NCI-H1092 (cell line): ENCODE data around the gene SELENON.

Experiments used
- DNase-seq: peaks from one replicate; lab custom pipeline; 2025; lab: John Stamatoyannopoulos, UW

SELENON gene

DNA sequence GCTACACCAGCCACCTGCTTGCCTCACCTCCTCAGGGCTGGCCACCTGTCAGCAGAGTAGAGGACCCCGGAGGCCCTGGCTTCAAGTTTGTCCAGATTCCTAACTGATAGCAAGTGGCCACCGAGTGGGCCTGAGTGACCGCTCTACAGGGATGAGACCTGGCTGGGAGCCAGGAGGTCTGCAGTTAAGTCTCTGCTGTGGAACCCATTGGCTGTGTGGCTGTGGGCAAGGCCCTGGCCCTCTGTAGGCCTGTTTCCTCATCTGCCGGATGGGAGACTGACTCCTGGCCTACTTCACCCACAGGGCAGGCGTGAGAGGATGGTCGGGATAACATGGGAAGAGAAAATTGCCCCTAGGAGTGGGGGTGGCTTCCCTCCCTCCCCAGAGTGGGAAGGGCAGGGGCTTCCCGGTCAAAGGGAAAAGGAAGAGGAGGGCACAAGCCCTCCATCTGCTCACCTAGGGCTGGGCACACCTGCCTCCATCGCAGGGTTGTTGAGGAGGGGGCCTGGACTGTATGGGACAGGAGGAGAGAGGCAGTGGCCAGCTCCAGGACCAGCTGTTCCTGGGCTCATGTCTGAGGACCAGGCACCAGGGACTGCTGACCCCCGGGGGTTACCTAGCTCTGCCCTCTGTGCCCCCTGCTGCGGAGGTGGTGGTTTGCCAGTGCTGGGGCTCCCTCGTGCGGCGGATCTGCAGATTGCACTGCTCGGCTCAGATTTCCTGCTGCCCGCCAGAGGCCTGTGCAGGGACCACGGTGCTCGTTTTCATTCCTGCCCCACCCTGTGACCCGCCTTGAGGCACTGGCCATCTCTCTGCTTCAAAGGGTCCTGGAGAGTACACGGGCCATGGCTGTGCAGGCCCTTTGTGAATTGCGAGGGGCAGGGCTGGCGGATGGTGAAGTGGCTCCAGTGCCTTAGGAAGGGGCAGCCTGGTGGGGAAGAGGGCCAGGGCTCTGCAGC, 10.6 kb downstream of the SELENON start:
- peak; percentile 60 for DNase-seq

DNA sequence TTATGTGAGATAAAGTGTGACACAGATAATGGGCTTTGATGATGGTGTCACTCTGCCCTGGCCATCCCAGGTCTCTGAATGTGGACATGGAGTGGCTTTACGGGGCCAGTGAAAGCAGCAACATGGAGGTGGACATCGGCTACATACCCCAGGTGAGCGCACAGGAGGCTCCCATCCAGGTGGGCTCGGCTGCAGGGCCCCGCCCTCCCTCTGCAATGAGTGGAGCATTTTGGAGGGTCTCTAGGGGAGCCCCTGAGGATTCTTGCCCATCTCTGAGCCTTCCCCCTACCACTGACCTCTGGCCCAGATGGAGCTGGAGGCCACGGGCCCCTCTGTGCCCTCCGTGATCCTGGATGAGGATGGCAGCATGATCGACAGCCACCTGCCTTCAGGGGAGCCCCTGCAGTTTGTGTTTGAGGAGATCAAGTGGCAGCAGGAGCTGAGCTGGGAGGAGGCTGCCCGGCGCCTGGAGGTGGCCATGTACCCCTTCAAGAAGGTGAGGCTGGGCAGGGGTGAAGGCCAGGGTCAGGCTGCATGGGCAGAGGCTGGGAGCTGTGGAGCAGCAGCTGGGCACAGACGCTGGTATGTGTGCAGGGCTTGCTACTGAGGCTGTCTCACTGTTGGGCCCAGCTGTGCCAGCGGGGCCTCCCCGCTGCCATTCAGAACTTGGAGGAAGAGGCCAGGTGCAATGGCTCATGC, 11.5 kb downstream of the SELENON start:
- DNase-seq: no peak

DNA sequence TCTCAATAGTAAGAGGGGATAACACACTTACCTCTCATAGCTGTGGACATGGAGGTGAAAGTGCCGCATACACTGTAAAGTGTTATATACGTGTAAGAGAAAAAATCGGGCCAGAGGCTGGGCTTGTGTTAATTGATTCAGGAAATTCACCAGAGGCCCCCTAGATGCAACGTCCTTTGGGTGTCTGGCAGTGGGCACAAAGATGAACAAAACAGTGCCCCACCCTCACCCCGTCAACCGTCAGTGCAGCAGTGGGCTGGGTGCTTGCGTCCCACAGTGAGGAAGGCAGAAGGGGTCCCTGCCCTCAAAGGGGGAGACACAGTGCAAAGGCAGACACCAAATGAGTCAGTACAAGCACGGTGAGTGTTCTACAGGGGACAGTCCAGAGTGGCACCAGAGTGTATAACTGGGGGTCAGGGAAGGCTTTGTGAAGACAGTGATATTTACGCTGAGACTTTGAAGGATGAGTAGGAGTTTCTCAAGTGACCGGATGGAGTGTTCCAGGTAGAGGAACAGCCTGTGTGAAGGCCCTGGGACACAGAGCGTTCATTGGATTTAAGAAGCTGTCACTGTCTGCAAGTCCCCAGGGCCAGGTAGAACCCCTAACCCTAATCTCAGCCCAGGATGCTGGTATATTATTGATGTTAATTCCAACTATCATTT, 13.2 kb downstream of the SELENON start:
- no peak for DNase-seq

DNA sequence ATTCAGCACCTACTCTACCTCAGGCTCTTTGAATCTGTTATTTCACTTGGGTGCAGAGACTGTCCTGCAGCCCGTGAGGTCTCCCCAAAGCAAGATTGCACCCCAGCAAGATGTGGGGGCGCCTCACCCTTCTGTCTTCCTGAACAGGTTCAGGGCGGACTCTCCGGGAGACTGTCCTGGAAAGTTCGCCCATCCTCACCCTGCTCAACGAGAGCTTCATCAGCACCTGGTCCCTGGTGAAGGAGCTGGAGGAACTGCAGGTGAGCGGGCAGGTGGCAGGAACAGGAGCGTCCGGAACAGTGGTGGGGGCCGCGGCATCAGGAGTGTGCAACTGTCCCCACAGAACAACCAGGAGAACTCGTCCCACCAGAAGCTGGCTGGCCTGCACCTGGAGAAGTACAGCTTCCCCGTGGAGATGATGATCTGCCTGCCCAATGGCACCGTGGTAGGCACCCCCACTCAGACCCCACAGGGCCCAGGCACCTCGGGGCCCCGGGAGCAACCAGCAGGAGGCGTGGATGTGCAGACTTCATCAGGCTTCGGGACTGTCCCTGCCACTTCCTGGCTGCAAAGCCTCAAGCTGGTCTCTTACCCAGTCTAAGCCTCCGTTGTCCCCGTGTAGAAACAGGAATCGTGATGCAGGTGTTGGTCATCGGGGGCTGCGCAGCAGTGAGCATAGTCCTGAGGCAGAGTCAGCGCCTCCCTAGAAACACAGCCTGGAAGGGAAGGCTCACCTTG, 13.9 kb downstream of the SELENON start:
- DNase-seq: no peak

DNA sequence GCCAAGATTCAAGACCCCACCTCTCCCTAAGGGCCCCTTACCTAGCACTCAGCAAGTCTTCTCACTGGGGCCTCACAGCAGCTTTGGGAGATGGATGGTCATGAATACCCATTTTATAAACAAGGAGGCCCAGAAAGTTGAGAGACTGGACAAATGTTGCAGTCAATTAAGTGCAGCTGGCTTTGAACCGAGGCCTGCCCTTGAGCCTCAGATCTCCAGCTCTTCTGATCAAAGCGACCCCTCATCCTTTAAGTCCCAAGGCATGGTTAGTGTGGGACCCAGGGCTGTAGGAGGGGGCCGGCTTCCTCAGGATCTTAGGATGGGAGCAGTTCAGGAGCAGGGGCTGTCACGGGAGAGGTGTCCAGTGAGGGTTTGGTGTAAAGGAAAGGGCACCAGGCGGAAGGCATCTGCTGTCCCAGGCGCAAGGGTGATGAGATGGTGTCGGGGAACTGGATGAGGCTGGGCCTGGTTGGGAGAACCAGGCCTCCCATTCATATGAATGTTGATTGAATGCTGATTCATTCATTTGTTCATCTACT, 14.6 kb downstream of the SELENON start:
- DNase-seq: no peak

DNA sequence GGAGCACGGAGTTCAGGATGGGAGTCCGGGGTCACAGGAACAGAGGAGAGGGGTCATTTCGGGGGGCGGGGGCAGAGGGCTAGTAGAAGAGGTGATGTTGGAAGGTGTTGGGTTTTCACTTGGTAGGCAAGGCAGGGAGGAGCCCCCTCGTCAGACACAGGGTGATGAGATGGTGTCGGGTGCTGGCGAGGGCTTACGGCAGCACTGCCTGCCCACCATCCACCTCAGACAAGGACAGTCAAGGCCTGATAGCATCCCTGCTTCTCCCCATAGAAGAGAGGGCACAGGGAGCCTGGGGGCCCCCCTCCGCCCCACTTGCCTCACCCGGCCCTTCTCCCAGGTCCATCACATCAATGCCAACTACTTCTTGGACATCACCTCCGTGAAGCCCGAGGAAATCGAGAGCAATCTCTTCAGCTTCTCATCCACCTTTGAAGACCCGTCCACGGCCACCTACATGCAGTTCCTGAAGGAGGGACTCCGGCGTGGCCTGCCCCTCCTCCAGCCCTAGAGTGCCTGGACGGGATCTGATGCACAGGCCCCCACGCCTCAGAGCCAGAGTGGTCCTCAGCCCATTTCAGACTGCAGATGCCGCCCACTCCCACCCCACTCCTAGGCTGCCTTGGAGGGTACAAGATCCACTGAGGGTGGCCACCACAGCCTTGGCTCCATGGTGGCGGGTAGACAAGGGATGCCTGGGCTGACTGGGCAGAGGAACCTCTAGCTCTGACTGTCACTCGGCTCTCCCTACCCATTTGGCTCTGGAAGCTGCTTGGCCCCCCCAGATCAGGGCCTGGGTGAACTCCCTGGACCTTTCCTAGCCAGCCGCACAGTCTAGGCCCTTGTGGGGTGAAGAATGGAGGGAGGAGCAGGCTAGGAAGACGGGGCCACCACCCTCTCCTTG, 15.5 kb downstream of the SELENON start:
- DNase-seq: no peak

DNA sequence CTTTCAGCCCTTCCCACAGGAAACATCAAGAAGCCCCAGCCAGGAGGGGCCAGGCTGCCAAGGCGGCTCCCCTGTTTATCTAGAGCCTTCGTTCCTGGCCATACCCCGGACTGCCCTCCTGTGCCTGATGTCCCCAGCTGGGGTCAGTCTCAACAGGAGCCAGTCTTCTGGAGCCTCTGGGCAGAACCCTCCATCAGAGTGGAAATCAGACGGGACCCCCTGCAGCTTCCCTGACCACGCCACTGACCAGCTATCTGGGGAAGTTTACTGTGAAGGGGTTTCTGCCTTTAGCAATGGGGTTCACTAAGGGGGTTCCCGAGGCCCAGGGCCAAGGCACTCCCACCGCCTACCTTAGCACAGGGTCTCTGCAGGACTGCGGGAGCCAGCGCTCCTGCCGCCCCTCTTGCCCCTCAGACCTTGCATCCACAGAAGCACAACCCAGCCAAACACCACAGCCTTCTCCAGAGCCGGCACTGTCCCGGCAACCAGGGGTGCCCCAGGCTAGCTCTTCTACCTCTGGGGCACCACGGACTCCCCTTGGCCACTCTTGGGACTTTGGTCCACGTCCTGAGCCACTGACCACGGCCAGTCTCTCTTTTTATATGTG, 16.2 kb downstream of the SELENON start:
- DNase-seq: no peak

DNA sequence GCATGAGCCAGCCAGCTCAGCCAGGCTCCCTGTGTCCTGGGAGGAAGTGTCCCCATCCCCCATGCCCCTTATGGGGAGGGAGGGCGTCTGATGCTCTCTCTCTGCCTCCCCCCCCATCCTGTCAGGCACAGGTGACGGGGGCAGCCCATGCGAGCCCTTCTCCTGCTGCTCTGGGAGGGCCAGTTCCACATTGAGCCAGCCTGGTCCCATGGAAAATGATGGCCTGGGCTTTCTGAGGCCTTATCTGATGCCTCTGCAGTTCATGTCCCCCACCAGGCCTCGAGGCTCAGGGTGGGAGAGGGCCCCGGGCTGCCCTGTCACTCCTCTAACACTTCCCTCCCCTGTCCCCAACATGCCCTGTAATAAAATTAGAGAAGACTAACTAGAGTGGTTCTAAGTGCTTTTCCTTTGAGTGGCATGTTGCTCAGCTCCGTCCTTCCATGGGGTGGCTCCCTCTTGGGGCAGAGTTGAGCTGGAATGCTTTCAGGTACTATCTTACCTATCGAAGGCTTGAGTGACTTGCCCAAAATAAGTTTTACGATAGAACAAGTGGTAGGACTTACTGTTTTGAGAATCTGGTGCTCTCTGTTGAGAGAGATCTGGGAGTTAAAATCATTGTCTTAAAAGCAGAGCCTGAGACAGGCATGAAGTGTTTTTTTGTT, 18.0 kb downstream of the SELENON start:
- no peak for DNase-seq

DNA sequence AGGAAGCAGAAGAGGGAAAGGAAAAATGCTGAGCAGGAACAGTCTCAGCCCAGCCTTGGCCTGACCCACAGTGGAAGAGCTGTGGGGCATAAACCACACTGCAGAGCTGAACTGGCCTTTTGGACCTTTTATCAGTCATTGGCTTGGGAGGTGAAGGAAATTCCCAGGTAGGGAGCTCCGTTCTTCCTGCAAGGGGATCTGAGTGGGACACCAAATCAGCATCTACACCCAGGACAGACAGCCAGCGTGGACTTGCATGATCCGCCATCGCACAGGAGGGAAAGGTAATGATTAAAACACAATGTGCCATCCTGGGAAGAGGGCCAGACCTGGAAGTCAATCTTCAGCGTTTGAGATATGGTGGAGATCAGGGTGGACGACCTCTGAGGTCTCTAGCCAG, 18.6 kb downstream of the SELENON start:
- DNase-seq: no peak

DNA sequence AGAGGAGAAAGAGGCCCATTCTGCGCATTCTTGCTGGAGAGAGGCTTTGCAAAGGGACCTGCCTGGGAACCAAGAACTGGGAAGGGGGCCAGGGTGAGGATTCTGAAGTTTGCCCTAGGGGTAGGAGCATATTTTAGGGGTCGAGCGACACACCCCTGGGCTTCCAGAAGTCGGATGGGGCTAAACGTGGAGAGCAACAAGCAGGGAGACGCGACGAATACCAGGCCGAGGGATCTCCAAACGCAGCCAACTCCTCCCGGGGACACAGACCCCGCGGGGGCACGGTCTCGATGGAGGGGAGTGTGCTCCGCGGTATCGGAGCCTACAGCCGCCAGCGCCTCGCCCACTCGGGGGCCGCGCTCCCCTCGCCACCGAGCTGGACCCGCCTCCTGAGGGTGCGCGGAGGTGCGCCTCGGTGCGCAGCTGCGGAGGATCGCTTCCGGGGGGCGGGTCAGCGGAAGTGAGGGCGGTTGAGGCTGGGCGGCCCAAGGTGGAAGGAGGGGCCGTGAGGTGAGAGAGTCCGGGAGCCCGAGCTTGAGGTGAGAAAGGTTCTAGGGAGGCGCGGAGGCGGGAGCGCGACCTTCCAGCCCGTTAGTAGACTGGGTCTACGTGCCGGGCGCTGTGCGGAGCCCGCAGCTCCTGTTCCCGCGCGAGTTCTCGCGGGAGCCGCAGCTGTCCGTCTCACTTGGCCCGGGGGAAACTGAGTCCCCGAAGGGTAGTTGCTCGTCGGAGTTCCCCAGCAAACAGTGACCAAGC, 19.7 kb downstream of the SELENON start, which contains the start of gene MTFR1L:
Gene MTFR1L (plus strand): TSS at position 464 of the 756 bp plus-strand sequence. CDS start 3,151 bp downstream, outside the sequence.
- DNase-seq: peak; percentile 75

DNA sequence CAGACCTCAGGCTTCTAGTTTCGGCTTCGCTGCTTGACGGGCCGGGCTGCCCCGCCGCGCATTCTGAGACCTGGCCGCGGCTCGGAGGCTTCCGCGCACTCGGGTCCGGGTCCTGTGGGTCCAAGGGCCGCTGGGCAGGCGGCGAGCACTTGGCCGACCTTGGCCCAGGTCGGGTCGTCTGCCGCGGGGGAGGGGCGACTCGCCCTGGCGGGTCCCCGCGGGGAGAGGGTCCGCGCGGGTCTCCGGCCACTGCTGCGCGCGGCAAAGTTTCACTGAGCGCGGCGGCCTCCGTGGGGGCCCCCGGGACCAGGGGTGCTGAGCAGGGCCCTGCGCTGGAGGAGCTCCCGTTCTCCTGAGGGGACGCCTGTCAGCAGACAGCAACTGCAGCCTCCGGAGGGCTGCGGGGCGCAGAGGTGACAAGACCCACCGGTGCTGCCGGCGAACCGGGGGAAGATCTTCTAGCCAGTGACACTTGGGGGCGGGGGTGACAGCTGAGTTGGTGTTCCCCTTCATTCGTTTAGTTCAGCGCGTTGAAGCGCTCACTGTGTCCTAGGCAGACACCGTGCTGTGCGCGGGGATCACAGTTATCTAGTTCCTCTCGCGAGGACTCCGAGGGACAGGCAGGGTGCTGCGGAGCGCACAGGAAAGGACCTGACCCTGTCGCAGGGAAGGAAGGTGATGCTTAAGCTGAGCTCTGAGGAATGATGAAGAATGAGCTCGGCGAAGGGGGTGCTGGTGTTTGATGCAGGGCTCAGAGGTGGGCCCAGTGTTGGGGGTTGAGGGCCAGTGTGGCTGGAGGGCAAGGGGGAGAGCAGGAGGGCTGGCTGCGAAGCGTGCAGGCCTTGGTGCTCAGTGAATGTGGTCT, 20.5 kb downstream of the SELENON start:
- DNase-seq: peak; percentile 56

DNA sequence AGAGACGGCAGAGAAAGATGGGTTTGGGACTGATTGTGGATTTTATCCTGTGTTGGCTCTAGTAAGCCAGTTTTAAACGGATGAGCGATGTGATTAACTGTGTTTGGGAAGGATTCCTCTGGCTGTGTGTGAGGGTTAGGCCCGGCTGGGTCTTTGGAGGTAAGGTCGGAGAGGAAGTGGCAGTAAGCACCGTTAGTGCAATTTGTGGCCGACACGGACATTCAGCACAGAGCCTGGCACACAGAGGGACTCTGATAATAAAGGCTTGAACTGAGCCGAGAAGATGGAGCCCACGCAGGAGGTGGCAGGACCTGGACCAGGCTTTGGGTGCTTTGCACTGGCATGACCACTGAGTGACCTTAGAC, 21.1 kb downstream of the SELENON start:
- no peak for DNase-seq

DNA sequence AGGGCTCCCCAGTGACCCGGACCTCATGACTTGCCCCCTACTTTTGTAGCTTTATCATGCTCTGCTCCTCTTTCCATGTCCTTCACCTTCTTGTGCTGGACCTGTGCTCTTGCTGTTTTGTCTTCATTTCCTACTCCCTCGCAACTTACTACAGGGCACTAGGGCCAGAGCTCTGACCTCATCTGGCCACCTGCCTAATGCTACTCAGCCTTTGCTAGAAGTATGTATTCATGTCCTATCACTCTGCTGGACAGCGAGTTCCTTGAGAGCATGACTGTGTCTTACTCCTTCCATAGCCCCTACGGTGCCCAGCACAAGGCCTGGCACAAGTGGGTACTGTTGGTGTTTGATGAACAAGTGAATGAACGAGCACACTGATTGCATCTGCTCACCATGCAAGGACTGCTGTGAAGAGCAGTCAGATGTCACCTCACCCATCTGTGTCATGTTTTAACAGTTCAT, 21.7 kb downstream of the SELENON start:
- no peak for DNase-seq

DNA sequence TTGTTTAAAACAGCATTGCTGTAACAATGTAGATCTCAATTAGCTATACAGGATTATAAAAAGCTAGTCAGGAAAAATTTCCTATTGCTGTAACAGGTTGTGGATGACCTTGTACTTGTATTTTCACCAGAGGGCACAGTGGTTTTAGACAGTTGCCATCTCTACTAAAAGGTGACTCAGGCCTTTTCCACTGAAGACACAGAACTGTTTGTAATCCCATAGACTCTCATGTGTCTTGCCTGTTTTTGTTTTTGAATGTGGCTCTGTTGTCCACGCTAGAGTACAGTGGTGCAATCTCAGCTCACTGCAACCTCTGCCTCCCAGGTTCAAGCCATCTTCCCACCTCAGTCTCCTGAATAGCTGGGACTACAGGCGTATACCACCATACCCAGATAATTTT, 25.6 kb downstream of the SELENON start:
- no peak for DNase-seq

DNA sequence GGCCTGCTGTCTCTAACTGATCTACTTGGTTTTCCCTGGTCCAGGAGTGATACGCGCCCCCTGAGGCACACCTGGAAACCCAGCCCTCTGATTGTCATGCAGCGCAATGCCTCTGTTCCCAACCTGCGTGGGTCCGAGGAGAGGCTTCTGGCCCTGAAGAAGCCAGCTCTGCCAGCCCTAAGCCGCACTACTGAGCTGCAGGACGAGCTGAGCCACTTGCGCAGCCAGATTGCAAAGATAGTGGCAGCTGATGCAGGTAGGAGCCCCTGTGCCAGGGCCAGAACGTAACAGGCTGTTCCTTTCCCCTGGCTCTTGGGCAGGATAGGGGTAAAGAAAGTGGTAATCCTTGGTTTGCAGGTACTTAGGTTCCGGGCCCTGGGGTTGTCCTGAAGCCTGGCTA, 26.6 kb downstream of the SELENON start:
- no peak for DNase-seq

DNA sequence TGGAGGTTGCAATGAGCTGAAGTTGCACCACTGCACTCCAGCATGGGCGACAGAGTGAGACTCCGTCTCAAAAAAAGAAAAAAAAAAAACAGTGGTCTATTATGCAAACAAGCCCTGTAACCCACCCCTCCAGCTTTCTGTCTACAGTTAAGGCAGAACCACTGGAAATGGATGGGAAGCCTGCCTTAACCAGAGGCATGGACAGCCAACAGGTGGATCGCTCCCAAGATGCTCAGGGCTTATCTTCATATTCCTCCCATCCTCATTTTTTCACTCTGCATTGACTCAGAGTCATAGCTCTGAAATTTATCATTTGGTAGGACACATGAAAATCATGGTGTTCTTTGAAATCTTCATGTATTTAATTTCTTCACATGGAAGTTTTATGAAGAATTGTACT, 28.5 kb downstream of the SELENON start:
- DNase-seq: no peak

DNA sequence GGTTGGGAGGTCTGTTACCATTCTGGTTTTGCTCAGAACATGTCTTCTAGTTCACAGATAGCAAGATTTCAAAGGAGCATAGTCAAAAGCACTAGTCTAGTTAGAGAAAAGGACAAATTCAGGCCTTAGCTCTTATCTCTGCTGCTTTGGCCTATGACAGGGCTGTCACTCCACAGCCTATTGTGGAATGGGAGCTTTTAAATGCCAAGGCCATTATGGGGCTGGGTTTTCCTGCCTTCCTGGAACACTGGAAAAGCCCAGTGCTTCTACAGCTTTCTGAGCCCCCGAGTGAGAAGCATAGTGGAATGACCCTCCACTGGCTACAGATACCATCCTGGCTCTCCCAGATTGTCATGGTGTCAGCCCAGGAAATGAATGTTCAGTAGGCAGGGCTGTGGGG, 29.1 kb downstream of the SELENON start:
- DNase-seq: no peak
